AG09309 (cell line): ENCODE measurements around the gene PPFIA1.
A peak's percentile ranks its signal among the peaks of the same experiment; 100 is the strongest.

Source experiments
- DNase-seq: peaks from one replicate; pipeline ENCODE4 v3.0.0-alpha.2; 2010; ENCODE audit warnings: low read depth
- H3K4me3 ChIP-seq: 2 replicates; pipeline ENCODE4 v1.5.1; 2011; ENCODE audit warnings: mild to moderate bottlenecking, low read depth, low read length, moderate library complexity; ENCODE audit not compliant: control insufficient read depth
- CTCF ChIP-seq: IDR thresholded peaks from 2 replicates; pipeline ENCODE4 v1.5.1; 2011; ENCODE audit warnings: mild to moderate bottlenecking, low read depth, low read length, inconsistent platforms; ENCODE audit not compliant: insufficient read depth, control insufficient read depth; ENCODE audit errors: missing control alignments

The PPFIA1 gene

GRCh38 chr11:70400643-70401042 is 130.2 kb downstream of the PPFIA1 start:
- no peak for DNase-seq
- TF ChIP-seq CTCF: no peak
- peak overlapping the region; percentile 98; the same call in 1 of the 2 replicates for H3K4me3 ChIP-seq

GRCh38 chr11:70402016-70402415 is 131.5 kb downstream of the PPFIA1 start:
- no peak for DNase-seq
- H3K4me3 ChIP-seq: no peak overlapping the region
- TF ChIP-seq CTCF: no peak

- no peak overlapping the region for H3K4me3 ChIP-seq
- no peak for TF ChIP-seq CTCF
- DNase-seq: no peak
These were observed 132.2 kb downstream of the PPFIA1 start for GRCh38 chr11:70402685-70403084.

- DNase-seq: no peak
- H3K4me3 ChIP-seq: no peak overlapping the region
- no peak for TF ChIP-seq CTCF
These were observed 133.8 kb downstream of the PPFIA1 start for GRCh38 chr11:70404244-70404643.

GRCh38 chr11:70405679-70406395 is 135.3 kb downstream of the PPFIA1 start:
- no peak overlapping the region for H3K4me3 ChIP-seq
- DNase-seq: no peak
- TF ChIP-seq CTCF: no peak

- H3K4me3 ChIP-seq: no peak overlapping the region
- no peak for TF ChIP-seq CTCF
- no peak for DNase-seq
These were observed 136.6 kb downstream of the PPFIA1 start for GRCh38 chr11:70407121-70407520.
